Measurements from ENCODE around the gene MARCHF3.
"Not testable (repeated sequence)": the region's sequence is repeated elsewhere in the genome, so short reads cannot be mapped to it uniquely, and the experiment has no call there.

Gene MARCHF3

DNA sequence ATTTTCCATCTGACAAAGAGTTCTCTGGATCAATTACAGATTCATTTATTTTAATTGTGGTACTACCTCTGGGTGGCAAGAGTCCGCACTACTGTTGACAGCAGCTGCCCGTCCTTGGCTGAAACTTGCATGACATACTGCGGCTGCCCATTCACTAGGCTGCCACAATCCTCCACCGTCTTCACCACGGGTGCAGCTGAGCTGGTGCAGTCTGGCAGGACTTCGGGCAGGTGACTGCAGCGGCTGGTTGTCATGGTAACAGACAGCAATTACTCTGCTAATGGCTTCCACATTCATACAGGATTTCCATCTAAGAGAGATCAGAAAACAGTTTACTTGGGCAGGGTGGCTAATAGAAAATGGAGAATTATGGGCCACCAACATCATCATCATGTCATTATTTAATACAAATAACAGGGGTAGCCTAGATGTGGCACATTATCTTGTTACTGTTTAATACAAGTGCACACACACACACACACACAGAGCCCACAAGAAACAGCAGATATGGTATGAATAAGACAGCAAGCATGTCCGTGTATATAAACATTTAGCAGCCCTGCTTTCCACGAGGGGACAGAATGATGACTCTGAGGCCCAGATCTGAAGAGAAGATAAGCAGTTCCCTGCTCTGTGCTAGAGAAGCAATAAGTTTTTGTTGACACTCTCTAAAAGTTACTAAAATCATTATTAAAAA is 112.3 kb downstream of the MARCHF3 start:
- DNase-seq (ENCODE audit: low spot score): no peak

DNA sequence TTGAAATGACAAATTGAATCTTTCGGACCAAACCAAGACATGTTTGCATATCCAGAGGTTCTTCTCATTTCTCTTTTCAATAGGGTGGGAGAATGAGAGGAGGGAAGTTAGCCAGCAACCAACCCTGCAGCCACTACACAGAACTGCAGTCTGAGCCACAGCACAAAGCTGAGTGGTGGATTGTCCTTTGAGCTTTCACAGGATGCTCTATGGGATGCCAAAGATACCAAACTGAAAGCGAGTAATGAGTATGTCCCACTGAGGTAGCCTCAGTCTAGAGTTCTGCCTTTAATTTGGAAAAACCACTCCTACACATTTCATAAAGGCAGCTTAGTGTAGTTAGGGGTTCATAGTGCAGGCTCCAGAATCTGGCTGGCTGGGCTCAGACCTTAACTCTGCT is 114.9 kb downstream of the MARCHF3 start:
- DNase-seq (ENCODE audit: low spot score): no peak

DNA sequence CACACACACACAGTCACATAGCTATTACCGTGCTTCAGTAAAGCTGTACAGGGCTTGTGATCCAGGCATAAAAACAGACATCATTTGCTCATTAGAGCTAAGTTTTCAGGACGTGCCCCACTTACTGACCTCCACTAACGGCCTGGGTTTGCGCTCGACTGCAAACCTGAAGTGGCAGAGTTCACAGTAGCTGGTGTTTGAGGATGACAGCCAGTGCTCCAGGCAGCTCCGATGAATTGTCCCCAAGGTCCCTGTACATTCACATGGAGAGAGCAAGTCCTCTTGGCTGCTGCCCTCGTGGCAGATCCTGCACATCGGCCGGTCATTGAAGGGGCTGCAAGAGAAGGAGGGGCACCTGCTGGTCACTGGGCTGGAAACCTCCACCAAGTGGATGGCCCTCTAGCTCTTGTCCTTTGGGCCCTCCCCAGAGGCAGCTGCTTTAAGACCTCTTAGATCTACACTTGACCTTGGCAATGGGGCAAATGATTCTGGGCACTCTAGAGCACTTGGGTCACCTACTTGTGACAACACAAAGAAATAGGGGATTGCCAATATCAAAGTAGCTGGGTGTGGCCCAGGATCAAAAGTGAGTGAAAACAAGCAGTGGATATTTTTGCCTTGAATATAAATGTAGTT is 115.4 kb downstream of the MARCHF3 start:
- DNase-seq (ENCODE audit: low spot score): no peak

DNA sequence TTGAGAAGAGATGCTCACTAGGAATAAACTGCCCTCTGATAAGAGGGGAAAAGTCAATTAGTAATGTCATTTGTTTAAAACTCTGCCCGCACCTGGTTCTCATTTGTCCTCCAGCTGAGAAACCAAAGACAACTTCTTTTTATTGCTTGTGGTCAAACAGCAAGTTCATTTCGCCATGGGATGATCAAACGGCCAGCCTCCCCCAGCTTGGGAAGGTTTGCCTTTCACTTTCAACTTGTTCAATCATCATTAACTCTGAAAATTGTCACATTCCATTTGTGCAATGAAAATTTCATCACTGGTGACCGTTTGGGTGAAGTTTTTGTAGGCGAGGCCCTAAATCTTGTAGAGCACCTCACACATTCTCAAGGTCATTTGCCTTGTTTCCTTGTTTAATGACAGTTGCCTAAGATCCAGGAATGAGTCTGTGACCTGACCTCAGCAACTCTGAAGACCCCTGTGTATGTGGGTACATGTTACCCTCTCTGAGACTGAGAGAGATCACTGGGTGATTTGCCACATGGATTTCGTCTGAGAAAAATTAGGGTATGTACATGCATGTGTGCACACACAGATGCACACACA is 117.7 kb downstream of the MARCHF3 start:
- DNase-seq (ENCODE audit: low spot score): no peak

DNA sequence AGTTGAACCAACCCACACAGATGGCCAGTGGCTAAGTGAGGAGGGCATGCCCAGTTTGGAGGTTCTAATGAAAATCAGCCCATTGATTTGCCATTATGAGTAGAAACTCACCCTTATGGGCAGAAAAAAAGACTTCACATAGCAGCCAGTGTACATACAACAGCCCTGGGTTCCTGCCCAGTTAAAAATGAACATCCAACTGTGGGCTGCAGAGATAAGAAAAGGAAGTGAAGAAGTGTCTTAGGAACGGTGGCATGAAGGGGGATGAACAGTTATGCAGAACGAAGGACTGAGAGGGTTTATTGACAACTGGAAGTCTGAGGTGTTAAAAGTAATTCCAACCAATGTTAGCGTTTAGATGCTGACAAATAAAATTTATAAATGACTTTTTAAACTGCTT is 118.4 kb downstream of the MARCHF3 start:
- DNase-seq (ENCODE audit: low spot score): no peak

DNA sequence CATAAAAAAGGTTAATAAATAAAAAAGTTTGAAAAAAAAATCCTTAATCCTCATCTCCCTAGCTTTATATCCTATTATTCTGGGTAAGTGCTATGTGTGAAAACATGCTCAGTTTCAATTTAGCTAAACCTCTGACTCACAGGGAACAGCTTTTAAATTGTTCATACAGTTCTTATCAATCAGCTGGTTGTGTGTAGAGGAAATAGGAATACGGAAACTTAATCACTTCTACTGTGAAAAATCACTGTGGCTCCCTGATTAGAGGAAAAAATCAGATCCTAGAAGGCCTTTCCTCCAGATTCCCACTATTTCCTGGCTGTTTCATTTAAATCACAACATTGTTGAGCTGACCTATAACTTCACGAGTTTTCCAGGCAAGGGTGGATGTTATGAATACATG is 120.5 kb downstream of the MARCHF3 start:
- no peak for DNase-seq (ENCODE audit: low spot score)

DNA sequence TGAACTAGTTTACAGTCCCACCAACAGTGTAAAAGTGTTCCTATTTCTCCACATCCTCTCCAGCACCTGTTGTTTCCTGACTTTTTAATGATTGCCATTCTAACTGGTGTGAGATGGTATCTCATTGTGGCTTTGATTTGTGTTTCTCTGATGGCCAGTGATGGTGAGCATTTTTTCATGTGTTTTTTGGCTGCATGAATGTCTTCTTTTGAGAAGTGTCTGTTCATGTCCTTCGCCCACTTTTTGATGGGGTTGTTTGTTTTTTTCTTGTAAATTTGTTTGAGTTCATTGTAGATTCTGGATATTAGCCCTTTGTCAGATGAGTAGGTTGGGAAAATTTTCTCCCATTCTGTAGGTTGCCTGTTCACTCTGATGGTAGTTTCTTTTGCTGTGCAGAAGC is 126.0 kb downstream of the MARCHF3 start:
- DNase-seq (ENCODE audit: low spot score): not testable (repeated sequence)

DNA sequence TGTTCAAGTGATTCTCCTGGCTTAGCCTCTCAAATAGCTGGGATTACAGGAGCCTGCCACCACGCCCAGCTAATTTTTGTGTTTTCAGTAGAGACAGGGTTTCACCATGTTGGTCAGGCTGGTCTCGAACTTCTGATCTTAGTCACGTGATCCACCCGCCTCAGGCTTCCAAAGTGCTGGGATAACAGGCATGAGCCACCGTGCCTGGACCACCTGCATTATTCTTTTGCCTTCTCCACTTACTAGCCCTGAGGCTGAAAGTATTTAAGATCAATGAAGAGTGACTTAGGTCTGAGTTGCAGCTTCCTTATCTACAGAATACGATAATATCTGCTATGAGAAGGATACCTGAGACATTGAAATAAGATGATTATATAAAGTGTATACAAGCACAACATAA is 129.6 kb downstream of the MARCHF3 start:
- DNase-seq (ENCODE audit: low spot score): no peak

DNA sequence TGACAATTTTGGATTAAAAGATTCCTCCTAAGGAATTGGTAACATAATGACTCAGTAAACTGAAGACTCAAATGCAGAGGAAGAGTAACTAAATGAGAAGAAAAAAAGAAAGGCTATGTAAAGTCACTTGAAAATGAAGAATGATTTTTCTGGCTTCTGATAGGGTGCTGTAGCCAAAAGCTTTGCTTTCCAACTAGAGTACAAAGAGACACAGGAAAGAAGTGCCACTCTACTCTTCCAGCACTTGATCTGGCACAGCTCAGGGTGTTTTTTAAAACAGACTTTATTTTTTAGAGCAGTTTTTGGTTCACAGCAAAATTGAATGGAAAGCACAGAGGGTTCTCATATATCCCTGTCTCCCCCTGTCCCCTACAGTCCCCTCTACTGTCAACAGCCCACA is 130.9 kb downstream of the MARCHF3 start:
- DNase-seq (ENCODE audit: low spot score): no peak

DNA sequence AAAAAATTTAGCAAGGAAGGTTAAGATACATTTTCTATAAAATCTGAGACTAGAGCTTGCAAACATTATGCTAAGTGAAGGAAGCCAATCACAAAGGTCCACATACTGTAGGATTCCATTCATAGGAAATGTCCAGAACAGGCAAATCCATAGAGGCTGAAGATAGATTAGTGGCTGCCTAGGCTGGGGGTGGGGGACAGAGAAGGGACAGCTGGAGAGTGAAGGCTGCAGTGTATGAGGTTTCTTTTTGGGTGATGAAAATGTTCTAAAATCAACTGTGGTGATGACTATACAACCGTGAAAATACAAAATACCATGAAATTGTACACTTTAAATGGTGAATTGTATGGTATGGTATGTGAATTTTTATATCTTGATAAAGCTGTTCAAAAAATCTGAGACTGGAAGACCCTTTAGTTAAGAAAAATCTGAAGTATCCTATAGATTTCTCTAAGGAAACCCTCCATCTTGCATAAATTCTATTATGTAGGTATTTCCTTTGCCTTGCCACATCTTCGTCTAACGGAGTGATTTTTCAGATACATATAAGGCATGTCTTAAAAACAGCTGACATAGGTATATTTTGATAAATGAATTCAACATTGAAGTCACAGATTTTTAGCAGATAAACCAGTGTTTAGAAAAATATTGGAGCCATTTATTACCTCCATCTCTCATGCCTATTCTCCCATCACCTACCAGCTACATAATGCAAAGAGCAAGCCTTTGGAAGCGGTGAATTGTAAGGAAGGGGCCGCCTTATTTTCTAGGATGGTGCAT is 132.3 kb downstream of the MARCHF3 start:
- DNase-seq (ENCODE audit: low spot score): no peak

DNA sequence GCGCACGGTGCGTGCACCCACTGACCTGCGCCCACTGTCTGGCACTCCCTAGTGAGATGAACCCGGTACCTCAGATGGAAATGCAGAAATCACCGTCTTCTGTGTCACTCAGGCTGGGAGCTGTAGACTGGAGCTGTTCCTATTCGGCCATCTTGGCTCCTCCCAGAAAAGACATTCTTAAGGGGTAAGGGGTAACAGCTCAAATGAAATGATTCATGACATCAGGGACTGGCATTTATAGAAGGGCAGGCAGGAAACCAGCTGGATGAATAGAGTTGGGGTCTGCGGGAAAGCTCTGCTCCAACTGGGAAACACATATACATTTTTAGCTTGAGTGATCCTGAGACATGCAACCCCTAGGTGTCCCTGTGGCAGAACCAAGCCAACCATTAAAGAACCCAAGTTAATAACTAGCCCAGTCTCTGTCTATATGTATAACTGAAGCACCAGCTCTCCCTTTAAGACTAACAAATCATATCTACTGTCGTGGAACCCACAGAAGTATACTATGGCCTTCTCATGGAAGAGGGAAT is 134.1 kb downstream of the MARCHF3 start:
- DNase-seq (ENCODE audit: low spot score): no peak

DNA sequence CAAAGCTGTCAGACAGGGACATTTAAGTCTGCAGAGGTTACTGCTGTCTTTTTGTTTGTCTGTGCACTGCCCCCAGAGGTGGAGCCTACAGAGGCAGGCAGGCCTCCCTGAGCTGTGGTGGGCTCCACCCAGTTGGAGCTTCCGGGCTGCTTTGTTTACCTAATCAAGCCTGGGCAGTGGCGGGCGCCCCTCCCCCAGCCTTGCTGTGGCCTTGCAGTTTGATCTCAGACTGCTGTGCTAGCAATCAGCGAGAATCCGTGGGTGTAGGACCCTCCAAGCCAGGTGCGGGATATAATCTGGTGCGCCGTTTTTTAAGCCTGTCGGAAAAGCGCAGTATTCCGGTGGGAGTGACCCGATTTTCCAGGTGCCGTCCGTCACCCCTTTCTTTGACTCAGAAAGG is 134.6 kb downstream of the MARCHF3 start:
- not testable (repeated sequence) for DNase-seq (ENCODE audit: low spot score)

DNA sequence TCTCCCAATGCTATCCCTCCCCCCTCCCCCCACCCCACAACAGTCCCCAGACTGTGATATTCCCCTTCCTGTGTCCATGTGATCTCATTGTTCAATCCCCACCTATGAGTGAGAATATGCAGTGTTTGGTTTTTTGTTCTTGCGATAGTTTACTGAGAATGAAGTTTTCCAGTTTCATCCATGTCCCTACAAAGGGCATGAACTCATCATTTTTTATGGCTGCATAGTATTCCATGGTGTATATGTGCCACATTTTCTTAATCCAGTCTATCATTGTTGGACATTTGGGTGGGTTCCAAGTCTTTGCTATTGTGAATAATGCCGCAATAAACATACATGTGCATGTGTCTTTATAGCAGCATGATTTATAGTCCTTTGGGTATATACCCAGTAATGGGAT is 139.9 kb downstream of the MARCHF3 start:
- not testable (repeated sequence) for DNase-seq (ENCODE audit: low spot score)

DNA sequence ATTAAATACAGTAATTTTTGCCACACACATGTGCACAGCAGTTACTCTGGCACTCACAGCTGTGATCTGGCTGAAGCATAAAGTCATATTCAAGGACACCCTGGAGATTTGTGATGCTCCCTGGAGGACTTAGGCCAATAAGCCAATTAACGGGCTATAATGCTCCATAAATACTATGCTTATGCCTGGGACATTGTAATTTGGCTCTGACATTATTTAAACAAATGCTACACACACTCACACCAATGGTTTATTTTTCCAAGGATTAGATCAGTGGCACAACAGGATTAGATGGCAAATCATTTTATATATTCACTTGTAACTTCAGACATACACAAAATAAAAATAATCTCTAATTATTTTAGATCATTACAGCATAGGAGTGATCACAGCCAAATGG is 142.2 kb downstream of the MARCHF3 start:
- no peak for DNase-seq (ENCODE audit: low spot score)

DNA sequence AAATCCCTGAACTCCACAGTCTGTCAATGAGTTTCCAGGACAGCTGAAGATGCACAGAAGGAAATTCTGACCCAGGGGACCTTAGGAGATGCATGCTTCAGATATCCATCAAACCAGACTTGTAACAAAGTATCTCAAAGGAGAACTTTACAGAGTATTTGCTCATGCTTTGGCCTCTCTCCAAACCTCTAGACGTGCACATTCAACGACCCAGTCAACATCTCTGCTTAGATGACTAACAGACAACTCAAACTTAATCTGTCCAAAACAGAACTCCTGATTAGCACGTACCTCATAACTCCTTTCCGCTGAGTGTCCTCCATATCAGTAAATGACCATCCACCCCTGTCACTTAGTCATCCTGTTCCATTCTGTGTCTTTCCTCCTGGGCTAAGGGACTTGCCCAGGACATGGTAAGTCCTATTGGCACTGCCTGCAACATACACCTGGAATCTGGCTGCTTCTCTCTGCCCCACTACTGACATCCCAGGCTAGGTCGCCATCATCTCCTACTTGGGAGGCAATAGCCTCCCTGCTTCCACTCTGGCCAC is 146.0 kb downstream of the MARCHF3 start:
- no peak for DNase-seq (ENCODE audit: low spot score)

DNA sequence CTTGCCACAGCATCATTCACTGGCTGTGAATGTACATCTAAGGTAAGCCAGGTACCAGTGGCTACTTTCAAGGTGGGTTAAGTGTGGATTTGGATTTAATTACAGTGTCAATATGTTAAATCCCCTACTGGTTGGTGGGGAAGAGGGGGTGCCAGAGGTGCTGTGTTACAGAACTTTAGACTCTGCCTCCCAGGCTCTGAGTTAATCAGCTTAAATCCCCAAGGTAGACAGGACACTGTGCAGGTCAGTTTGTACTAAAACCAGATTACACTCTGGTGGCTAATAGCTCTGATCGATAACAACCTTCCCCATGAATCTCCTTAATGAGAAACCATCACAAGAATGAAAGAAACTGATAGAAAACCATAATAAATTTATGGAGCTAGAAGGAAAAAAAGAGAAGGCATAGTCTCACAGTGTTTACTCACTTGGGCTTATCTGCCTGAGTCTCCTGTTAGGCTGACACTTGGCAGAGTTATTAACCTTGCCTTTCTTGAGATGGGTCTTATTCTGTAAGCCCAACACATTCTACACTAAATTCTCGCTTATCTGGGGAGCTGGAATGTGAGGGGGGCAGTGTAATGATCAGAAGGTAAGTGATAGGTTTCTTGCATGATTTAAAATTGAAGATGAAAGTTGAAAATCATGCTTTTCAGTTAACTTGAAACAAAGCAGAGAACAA is 146.7 kb downstream of the MARCHF3 start:
- no peak for DNase-seq (ENCODE audit: low spot score)

DNA sequence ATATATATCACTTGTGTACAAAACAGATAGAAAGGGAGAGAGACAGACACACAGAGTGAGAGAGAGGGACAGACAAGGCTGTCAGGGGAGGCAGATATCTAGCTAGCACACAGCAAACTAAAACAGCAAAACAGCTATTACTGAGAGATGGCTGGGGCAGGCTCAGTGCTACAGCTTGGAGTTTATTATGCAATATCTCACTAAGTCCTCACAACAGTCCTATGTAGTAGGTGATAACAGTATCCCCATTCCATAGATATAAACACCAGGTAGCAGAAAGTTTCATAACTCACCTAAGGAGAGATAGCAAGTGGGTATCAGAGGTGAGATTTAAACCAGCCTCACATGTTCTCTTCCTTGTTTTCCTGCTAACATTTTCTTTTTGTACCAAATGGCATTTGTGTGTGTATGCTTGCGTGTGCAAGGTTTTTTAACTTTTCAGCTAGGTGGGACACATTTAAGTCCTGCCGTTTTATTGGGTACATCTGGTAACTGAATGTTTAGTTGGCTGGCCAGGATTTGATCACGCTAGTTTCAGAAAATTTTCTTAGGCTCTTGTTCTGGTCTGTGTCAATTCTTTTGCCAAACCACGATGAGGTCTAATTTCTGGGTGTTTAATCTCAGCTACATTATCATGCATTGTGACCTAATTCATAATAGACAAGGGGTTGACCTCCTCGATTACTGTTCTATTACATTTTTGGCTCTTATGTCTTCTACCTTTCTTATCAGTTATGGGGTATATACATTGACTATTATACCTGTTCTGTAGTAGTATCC is 148.3 kb downstream of the MARCHF3 start:
- DNase-seq (ENCODE audit: low spot score): no peak

DNA sequence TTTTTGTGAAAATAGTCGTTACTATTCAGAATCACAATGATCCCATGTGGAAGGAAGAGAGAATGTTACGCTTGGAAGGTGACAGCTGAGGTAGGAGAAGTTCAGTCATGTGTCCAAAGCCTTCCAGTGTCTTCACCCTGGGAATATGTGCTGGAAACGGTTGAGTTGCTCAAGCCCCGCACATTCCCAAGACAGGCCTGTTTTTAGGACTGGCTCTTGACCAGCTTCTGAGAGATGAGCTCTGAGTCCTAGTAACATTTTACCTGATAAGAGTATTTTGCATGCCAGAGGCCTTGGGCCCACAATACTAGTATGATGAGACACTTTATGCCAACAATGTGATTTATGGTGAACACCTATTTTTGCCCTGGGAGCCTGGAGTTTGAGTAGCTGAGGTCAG is 151.7 kb downstream of the MARCHF3 start:
- DNase-seq (ENCODE audit: low spot score): no peak

DNA sequence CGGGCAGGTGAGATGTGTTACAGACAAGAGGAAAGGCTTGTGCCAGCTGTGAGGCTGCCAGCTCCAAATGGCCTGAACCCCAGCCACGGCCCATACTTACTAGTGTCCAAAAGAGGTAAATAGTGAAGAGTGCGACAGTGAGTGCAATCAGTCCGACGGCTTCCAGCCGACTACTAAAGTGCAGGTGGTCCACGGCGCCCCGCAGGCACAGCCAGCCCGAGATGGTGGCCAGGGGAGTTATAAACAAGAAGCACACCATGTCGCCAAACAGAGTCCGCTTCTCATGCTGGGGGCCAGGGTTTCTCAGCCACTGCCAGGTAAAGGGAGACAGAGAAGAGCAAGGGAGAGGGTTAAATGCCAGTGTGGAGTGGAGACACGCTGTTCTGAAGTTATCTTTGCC is 152.3 kb downstream of the MARCHF3 start:
- DNase-seq (ENCODE audit: low spot score): no peak

DNA sequence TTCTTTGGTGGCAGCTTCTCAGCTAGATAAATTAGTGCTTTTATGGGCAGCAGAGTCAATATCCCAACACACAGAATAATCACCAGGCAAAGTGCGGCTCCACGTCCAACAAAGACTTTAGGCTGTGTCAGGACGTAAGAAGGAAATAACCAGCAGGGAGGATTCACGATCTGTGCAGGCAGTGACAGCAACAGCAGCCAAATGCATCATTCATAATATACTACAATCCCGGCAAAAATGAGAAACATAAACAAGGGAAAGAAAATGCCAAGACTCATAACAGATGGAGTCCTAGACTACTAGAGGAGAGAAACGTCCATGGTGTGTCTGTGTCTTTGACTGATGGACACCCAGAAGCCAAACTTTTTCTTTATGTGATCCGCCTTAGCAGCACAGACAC is 152.8 kb downstream of the MARCHF3 start:
- no peak for DNase-seq (ENCODE audit: low spot score)

DNA sequence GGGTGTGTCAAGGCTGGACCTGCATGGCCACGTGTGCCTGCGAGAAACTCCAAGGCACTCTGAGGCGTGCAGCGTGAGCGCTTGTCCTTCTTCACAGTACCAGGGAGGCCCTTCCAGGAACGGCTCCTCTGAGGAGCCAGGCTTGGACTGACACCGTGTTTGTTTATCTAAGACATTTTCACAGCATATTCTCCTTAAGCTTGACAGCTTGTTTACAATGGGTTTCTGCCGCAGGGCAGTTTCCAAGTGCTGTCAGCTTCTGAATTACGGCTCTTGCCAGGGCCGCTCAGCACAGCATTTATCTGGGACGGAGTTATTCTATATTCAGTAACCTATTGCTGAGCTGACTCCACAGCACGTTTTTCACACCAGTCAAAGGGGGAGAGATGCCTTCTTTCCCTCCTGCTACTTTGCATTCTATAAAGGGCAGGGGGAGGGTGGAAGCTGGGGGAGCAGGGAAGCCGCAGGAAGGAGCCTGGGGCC is 155.0 kb downstream of the MARCHF3 start:
- DNase-seq (ENCODE audit: low spot score): no peak
